ENCODE results near the gene FDX2. TPM values are rescaled to one million over a fixed set of nuclear protein-coding genes. Genes with fewer than 3 reads are reported as not detected.

Gene FDX2
- total RNA-seq, 1 experiment from 2014 or later: 21.0 TPM

- intact Hi-C loops (cut with micrococcal nuclease): no loop called here
- Histone ChIP-seq H3K9me2 (ENCODE audit: insufficient read depth) (no peaks in the 10 kb centered on the region), H3K4me2 (ENCODE audit: low read length) (no peak overlapping the region), H3K27ac (ENCODE audit: low read depth, low read length) (no peak overlapping the region), H2AFZ (ENCODE audit: low read depth, low read length, poor library complexity, severe bottlenecking) (no peak overlapping the region), H3K4me1 (ENCODE audit: control insufficient read depth in 1 of 2, insufficient read depth in 2 of 2, low read length in 2 of 2) (peaks cover 0 to 6% of the 10 kb centered on the region in 2 experiments; a peak in 2 of 4 replicates), H3K27me3 (ENCODE audit: insufficient read depth, low read length) (no peaks in the 10 kb centered on the region), H3K4me3 (replicated peaks in 1 of 2; ENCODE audit: low read depth in 1 of 2, low read length in 2 of 2) (no peak overlapping the region), H4K20me1 (ENCODE audit: insufficient read depth) (no peaks in the 10 kb centered on the region), H3K9ac (ENCODE audit: low read length) (no peak overlapping the region), H3K36me3 (ENCODE audit: control insufficient read depth in 1 of 2, insufficient read depth in 2 of 2, low read length in 2 of 2) (no peaks in the 10 kb centered on the region; a peak in 1 of 4 replicates), H3K79me2 (ENCODE audit: insufficient read depth, low read length) (no peaks in the 10 kb centered on the region), H3K9me3 (ENCODE audit: control insufficient read depth in 1 of 2, insufficient read depth in 1 of 2, low read depth in 1 of 2, low read length in 2 of 2) (no peaks in the 10 kb centered on the region)
- TF ChIP-seq SP1 (IDR thresholded peaks at IDR 0.05; ENCODE audit: low read depth) (no peak), TCF7L2 (IDR thresholded peaks at IDR 0.05; ENCODE audit: borderline replicate concordance, extremely low read depth, insufficient read depth, insufficient read length) (no peak), REST (IDR thresholded peaks at IDR 0.05; ENCODE audit: low read depth) (no peak), SRF (IDR thresholded peaks at IDR 0.05; ENCODE audit: low read depth) (no peak), POLR2AphosphoS5 (IDR thresholded peaks at IDR 0.05; ENCODE audit: low read depth, low read length) (no peak)
- CTCF ChIA-PET: no interaction called here
- DNase-seq (ENCODE audit: low read depth, low spot score) (no peak), ATAC-seq (0 out of 2 replicates have a peak, but pooled peaks have one; percentile 21)
- RAD21 ChIA-PET (ENCODE audit: low non-redundant PET in 1 of 2, low total read pairs in 2 of 2, uncharacterized antibody in 2 of 2, unreplicated experiment in 2 of 2): no interaction called here
- POLR2A ChIA-PET: interaction anchor here (1.5 kb wide), 1 partner anchor 10 kb away, joined by 5 read pairs; the partner anchor contains the start of gene ICAM5
- no TSS peak for BruUV-seq (replicated peaks)
Measured at GRCh38 chr19:10299545-10300458, 16.0 kb downstream of the FDX2 start.
